NK-92 treated with Interleukin-12 subunit alpha and Interleukin-12 subunit beta, amount 100 ng/mL, for 24 hours (cell line): ENCODE measurements around the gene IQGAP2.
"Not testable (repeated sequence)": the region's sequence is repeated elsewhere in the genome, so short reads cannot be mapped to it uniquely, and the experiment has no call there.

ENCODE experiments used
- DNase-seq: peaks from one replicate; lab custom pipeline; 2025; lab: John Stamatoyannopoulos, UW

IQGAP2 gene

GRCh38 chr5:76663573-76663972 is 260.5 kb downstream of the IQGAP2 start:
- no peak for DNase-seq

DNA sequence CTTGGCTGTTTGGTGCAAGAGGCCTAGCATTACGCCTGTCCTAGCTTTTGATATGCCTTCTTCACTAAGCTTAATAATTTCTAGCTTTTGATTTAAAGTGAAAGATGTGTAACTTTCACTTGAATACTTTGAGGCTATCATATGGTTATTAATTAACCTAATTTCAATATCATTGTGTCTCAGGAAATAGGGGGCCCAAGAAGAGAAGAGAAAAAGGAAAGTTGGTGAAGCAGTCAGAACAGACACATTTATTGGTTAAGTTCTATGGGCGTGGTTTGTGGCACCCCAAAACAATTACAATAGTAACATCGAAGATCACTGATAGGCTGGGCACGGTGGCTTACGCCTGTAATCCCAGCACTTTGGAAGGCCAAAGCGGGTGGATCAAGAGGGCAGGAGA is 261.0 kb downstream of the IQGAP2 start:
- no peak for DNase-seq

- no peak for DNase-seq
Observed at GRCh38 chr5:76667495-76667894, 264.4 kb downstream of the IQGAP2 start.

DNA sequence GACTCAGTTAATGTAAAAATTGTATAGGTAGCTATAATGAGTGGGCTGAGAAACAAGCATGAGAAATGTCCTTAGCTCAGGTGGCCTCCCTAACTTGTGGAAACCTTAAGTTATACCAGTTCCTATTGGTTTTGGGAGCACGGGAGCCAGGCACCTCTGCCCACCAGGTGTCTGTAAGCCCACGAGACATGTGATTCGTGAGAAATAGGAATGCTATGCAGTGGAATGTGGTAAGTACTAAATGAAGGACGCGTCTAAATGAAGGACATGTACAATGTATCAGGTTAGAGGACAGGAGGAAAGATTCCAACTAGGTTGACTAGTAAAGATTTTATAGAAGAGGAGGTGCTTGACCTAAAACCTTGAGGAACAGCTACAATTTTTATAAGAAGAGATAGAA is 266.2 kb downstream of the IQGAP2 start:
- DNase-seq, result no peak

- DNase-seq, result no peak
Observed at GRCh38 chr5:76670508-76670907, 267.4 kb downstream of the IQGAP2 start.

- DNase-seq, result no peak
Observed at GRCh38 chr5:76672242-76672641, 269.2 kb downstream of the IQGAP2 start.

GRCh38 chr5:76673125-76673524 is 270.0 kb downstream of the IQGAP2 start:
- no peak for DNase-seq

DNA sequence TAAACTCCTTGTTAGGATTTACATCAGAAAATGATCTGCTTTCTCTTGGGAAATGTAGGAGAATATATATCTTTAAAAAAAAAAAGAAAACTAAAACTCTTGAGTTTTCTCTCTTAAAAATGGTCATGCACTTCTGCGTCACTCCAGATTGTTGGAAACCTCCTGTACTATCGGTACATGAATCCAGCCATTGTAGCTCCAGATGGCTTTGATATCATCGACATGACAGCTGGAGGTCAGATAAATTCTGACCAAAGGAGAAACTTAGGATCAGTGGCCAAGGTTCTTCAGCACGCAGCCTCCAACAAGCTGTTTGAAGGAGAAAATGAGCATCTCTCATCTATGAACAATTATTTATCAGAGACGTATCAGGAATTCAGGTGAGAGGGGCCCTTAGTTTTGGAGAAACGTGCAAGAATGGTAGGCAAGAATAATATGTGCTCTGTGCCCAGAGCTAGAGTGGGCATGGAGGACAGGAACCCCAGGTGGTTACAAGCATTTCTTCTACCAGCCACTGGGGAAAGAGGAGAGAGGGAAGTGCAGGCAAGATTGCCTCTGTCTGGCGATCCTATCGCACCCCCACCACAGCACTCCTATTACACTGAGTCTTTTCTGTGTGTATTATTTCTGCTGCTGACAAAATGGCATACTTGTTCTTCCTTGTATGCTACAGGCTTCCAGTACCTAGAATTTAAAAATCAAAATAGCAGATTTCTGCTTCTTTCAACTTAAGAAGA is 271.4 kb downstream of the IQGAP2 start:
- no peak for DNase-seq

DNA sequence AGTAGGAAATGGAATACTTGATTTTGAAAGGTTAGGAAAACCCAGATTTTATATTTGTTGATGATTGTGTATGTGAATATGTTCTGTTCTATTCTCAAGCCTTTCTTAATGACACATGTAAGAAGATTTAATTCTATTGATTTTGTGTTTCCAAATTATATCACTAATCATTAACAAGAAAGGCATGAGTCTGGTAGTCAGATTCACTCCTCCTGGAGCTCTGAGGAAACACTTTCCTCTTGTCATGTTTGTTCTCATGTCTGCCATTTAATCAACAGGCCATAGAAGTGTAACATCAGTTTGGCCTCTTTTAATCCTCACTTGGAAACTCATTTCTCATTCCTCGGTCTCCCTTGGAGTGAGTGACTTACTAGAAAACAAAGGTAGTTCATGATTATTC is 272.3 kb downstream of the IQGAP2 start:
- no peak for DNase-seq

GRCh38 chr5:76677849-76678472 is 274.9 kb downstream of the IQGAP2 start:
- no peak for DNase-seq

DNA sequence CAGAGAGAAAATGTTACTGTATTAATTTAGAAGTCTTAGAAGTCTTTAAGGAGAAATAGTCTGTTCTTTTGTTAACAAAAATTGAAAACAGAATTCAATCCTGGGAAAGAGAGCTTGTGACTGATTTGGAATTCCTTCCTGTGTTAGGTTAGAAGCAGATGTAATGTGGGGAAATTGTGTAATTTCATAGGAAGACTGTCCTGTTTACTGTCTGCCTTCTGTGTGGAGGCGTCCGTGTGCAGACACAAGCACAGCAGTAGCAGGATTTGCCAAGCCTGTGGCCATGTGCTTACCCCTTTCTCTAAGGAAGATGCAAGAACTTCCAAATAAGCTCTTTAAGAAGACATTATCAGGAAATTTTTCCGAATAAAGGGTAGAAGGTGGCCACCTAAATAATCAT is 276.1 kb downstream of the IQGAP2 start:
- no peak for DNase-seq

DNA sequence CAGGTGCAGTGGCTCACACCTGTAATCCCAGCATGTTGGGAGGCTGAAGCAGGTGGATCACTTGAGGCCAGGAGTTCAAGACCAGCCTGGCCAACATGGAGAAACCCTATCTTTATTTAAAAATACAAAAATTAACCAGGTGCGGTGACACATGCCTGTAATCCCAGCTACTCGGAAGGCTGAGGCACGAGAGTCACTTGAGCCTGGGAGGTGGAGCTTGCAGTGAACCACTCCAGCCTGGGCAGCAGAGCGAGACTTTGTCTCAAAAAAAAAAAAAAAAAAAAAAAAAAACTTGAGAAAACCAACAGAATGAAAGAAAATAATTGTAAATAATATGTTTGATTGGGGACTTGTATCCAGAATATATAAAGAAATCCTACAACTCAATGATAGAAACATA is 277.7 kb downstream of the IQGAP2 start:
- not testable (repeated sequence) for DNase-seq

DNA sequence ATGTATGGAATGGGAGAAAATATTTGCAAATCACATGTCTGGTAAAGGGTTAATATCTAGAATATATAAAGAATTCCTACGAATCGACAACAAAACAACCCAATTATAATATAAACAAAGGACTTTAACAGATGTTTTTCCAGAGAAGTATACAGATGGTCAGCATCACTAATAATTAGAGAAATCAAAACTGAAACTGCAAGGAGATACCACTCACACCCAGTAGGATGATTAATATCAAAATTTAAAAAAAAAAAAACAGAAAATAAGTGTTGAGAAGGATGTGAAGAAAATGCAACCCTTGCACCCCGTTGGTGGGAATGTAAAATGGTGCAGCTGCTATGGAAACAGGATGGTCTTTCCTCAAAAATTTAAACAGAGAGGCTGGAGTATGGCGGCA is 278.2 kb downstream of the IQGAP2 start:
- no peak for DNase-seq

- no peak for DNase-seq
Observed at GRCh38 chr5:76682387-76682786, 279.3 kb downstream of the IQGAP2 start.

GRCh38 chr5:76683816-76684731 is 281.0 kb downstream of the IQGAP2 start:
- no peak for DNase-seq

DNA sequence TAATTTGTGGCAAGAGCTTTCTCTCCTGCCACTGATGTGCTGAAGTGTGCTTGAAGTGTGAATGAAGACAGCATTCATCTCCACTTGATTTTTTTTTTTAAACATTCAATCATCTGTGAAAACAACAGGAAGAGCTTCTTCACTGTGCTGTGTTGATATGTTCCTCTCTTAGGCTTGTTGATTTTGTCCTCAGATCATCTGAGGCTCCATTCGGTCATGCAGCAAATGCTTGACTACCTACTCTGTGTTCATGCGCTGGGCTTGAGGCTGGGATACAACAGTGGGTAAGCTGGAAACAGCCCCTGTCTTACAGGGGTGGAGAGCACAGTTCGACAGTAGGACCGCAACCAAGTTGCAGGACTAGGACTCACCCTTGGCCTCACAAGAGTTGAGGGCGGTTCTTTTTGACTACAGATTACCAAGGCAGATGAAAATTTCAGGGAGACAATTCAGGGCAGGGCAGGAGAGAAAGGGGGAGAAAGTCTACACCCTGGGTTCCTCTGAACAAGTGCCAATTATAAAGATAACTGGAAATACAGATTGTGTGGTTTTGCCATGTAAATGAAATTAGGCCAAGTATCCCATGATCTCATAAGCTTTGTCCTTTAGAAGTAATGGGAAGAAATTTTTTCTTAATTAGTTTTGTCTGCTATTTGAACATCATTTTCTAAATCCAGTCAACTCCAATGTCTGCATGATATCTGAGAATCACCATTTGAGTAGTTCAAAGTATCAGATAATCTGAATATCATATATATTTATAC is 281.9 kb downstream of the IQGAP2 start:
- no peak for DNase-seq

DNA sequence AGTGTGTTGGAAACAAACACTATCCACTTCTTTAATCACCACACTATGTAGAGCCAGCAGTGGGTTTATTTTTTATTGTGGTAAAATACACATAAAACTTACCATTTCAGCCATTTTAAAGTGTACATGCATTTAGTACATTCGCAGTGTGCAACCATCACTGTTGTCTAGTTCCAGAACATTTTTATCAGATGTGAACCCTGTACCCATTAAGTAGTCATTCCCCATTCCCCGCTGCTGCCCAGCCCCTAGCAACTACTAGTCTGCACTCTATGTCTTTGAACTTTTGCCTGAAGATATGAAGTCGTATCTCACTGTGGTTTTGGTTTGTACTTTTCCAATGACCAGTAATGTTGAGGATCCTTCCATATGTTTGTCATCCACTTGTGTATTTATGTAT is 282.6 kb downstream of the IQGAP2 start:
- no peak for DNase-seq

- DNase-seq, result no peak
Observed at GRCh38 chr5:76688212-76688611, 285.1 kb downstream of the IQGAP2 start.

DNA sequence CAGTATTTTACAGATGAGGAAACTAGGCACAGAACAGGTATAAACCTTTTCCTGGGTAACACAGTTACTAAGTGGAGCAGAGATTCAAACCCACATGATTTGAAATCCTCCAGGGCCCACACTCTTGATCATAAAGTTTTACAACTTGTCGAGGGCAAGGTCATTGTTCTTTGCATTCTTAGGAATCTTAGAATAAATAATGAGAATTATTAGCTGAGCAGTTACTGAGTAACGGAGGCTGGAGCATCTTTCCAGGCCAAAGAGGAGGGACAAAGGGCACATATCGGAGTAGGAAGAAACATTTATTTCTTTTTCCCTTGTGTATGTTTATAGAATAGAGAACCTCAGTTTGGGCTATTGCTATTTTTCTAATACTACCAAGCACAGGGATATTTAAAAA is 285.8 kb downstream of the IQGAP2 start:
- no peak for DNase-seq

DNA sequence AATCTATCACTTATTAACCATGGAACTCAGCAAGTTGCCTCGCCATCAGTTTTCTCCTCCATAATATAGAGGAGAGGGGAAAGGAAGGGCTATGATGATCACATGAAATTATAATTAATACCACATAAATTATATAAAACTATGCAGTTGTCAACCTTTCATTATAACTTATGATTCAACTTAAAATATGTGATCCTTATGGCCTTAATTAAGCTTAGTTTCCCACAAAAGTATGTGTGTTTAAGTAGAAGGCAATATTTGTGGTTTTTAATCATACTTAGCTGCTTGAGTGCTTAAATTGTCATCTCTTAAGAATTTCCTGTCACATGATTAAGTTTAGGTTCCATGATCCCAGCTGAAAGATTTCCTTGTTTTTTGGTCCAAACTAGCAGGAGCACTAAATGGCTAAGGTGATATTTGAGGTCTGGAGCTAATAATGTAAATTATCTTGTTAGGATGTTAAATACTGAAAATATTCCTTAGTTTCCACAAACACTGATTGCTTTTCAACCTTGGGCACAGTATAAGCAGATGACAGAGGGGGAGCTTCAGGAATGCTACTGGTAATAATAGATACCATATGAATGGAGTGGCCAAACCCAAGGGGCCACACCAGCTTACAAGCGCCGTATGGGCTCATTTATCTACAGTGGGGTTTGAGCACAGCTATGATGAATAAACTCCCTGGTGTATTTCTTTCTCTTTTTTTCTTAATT is 286.4 kb downstream of the IQGAP2 start:
- DNase-seq, result no peak

DNA sequence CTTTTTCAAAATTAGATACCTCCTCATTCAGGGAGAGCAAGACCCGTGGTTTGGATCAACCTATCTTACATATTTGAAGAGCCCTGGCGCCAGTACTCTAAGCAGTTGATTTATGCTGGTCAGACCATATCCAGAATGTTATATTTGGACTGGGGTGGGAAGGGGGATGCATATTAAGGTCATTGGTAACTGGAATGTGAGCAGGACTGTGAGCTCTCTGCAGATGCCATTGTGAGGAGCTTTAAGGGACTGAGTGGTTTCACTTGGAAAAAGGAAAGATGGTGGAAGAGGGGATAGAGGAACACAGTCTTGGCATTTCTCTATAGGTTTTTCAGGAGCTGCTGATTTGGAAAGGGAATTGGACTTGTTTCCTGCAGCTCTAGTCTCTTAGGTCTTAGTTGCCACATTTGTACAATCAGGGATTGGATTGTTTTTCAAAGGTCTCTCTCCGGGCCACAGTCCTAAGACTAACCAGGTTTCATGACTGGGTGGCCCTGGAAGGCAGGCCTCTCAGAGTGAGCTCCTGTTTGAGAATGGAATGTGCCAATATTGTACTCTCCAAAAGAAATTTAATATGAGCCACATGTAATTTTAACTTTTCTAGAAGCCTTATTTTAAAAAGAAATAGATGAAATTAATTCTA is 287.1 kb downstream of the IQGAP2 start:
- no peak for DNase-seq
